T-helper 1 cell (primary cell): ENCODE results near the gene MXD4.

Source experiments
- DNase-seq, 5 donors: peaks; one replicate each; pipeline ENCODE4 v3.0.0-alpha.2; 2012 to 2020

Gene MXD4

DNA sequence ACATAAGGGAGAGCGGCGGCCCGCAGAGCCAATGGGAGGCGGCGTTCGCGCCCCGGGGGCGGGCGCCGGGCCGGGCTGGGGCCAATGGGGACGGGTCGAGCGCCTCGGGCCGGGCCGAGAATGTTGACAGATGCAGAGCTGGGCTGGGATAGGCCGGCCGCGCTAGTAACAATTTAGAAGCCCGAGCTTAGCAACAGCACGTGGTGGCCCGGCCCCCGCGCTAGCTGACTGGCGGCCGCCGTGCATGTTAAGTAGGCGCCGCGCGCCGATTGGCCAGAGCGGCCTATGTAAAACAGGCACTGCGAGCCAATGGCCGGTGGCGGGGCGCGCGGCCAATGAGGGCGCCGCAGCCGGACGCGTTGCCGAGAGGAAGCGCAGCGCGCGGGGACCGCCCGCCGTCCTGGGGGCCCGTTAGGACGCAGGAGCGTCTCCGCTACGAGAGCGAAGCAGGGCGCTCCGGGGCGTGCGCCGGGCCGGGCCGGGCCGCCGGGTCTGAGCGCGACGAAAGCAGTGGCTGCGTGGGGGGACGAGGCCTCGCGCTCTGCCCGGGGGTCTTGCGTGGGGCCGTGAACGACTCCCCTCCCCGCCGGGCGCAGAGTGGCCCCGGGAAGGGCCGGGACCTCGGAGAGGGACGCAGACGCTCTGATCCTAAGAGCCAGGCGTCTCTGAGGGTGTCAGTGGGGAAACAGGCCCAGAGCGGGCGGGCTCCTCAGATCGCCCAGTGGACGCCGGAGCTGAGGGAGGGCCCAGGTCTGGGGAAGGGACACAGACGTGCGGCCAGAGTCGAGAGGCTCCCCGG lies 435 bp upstream of the MXD4 start:
- peak; percentile 96 to 100 (median 97) for DNase-seq

DNA sequence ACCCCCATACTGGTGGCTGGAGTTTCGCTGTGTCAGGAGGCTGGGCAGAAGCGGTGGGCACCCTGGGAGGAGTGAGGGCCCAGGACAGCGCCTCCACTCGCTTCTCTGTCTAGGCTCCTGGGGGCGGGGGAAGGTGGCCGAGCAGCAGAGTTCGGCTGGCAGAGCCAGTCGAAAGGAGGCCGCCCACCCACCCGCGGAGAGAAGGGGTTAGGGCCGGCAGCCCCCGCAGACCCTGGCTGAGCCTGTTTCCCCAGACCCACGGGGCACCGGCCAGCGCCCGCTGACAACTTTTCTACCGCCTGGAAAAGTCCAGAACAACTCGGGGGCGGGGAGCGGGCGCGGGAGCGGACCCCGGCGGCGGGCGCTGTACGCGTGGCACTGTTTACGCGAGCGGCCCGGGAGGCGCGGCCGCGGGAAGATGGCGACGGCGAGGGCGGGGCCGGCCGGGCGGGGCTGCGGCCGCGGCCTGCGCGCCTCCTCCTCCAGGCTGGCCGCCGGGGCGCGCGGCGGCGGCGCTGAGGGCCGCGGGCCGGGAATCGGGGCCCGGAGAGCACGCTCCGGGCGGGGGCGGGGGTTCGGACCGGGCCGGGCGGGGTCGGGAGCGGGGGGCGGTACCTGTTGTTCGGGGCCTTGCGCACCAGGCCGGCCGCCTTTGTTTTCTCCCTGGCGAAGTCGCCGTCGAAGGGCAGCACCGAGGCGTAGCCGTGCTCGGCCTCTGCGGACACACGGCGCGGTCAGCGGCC lies 628 bp downstream of the MXD4 start:
- peak; percentile 25 to 68 (median 42) for DNase-seq

DNA sequence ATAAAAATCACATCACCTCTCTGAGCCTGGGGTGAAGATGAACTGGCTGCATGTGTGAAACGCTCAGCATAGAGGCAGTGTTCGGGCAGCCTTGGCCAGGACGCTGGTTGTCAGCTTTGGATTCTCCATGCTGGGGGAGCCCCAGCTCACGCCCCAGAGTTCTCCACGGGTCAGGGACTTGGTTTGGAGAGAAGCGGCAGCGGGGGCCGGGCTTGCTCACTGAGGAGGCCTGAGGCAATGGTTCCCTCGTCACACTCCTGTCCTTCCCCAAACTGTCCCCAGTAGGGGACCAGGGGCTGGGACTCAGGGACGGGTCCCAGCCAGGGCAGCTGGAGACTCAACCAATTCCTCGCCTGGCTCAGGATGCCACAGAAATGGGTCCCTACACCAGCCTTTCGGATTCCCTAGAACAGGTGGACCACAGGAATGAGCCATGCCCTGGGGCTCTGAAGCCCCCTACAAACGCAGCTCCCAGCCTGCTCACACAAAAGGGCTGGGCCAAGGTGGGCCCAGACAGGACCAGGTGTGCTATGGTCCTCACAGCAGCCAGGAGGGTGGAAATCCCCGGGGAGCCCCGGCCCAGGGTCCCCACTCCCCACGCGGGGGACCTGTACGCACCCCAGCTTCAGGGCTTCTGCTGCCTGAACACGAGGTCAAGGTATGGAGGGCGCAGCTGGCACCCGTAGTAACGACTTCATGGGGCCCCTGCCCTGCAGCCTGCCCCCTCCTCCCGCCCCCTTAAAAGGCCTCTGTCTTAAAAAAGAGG lies 1.4 kb downstream of the MXD4 start:
- DNase-seq = peak in 1 of 5 donors; percentile 1

DNA sequence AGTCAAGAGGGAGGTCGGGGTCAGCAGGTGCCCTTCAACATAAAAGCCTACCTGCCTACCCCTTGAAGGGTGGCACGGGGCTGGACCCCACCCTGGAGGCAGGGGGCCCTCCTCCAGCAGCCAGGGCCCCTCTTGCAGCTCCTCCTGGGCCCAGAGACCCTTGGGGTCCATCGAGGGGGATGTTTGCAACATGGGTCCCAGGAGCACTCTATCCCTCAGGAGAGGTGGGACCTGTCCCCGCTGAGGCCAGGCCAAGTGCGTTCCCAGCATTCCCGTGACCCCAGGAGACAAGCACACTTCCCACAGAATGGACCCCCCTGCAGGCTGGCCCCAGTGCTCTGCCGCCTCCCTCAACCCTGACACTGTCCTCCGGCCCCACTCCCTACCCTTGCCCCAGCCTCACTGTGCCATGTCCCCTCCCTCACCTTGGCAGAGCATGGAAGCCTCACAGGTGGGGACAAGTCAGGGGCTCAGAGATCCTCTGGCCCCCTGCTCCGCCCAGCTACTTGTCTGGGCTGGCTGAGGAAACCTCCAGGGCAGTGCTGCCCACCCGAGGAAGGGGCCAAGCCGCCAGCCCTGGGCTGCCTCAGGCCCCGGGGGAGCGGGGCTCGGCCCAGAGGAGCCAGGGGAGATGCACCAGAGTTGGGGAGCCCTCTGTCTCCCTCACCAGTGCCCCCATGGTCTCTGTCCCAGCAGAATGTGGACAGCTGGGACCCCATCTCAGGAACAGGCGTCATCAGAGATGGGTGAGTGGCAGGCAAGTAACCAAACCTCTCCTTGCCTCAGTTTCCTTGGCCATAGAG lies 2.2 kb downstream of the MXD4 start:
- no peak for DNase-seq

DNA sequence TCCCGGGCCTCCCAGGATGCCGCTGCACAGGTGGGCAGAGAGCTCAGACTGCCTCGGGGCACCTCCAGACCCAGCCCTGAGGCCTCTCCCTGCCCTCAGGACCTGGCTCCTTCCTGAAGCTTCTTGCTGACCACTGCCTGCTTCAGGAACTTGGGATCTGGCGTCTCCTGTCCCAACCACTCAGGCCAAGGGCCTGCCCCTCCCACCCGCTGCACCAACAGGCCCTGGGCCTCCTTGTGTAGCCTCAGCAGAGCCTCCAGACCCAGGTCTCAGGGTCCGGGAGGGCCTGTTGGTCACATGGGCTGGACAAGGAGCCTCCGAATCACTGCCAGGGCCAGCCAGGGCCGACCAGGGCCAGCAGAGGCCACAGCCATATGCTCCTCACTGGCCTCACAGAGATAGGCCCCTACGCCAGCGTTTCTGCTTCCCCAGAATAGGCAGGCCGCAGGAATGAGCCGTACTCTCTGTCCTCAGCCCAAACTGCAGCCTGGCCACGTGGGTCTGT lies 2.8 kb downstream of the MXD4 start:
- DNase-seq = no peak

DNA sequence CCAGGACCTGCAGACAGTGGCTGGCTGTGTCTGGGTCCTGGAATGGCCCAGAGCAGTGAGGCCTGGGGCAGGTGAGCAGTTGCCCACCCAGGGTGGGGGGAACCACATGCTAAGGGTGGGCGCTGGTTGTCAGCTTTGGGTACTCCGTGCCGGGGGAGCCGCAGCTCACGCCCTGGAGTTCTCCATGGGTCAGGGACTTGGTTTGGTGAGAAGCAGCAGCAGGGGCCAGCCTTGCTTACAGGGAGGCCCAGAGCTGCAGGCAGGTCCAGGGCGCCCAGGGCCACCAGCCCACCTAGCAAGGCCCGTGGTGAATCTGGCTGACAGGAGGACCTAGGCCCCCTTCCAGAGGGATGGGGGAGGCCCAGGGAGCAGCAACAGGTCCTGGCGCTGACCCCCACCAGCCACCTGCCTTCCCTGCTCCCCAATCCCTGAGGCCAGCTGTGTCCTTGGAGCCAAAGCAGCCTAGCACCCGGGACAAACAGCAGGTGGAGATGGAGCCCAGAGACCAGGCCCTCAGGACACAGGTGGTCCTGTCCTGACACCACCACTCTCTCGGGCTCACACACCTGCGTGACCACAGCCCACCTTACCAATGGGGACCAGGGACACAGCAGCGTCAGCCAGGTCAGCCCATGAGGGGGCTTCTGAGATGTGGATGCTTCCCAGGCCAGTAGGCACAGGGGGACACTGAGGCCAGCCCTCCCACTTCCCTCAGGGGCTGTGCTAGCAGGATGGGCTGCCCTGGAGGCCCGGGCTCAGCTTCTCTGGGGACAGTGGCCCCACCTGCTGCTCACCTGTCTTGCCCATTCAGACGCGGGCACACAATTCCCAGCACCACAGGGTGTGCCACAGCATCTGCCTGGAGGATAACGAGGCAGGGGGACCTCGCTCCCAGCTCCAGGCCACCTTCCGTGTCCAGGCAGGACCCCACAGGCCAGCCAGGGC lies 3.5 kb downstream of the MXD4 start:
- DNase-seq = peak in 1 of 5 donors; percentile 3

DNA sequence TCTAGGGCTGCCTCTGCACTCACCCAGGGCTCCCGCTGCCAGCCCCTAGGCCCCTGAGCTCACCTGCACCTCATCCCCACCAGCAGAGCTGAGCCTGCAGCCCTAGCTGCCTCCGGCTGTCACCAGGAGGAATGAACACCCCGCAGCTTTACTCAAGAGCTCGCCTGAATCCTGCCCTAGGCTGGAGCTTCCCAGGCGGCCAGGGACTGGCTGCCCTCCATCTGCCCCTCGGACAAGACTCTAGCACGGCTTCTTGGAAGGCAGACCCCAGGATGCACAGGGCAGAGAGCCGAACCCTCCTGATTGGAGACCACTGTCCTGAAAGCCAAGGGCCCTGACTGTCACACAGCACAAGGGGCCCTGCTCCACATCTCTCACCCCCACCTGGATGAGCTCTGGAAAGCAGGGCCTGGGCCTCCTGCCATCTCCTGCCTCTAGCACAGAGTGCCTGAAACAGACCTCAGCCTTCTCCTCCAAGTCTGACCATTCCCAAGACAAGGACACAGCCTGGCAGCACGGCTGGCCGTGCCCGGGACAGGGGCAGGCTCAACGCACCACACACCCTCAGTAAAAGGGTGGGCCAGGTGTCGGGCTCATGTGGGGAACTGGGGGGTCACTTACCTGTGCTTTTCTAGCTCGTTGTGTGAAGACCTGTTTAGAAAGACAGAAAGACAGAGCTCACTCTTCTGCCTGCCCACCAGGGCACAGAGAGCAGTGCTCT lies 4.4 kb downstream of the MXD4 start:
- DNase-seq = no peak

DNA sequence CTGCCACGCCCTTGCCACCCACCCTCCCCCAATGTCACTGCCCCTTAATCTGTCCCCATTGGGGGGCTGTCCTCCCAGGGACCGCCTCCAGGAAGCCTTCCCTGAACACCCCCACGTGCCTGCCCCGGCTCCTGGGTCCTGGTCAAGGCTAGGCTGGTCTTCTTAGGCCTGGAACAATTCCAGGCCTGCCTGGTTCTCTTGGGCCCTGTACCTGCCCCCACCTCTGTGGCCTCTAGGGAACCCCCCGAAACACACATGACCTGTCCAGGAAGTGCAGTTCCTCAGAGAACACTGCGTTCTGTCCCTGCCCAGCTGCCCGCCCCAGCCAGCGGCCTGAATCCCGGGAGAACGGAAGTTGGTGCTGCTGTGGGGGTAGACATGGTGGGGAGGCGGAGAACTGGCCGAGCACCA lies 5.1 kb downstream of the MXD4 start:
- DNase-seq = peak in 1 of 5 donors; percentile 6

DNA sequence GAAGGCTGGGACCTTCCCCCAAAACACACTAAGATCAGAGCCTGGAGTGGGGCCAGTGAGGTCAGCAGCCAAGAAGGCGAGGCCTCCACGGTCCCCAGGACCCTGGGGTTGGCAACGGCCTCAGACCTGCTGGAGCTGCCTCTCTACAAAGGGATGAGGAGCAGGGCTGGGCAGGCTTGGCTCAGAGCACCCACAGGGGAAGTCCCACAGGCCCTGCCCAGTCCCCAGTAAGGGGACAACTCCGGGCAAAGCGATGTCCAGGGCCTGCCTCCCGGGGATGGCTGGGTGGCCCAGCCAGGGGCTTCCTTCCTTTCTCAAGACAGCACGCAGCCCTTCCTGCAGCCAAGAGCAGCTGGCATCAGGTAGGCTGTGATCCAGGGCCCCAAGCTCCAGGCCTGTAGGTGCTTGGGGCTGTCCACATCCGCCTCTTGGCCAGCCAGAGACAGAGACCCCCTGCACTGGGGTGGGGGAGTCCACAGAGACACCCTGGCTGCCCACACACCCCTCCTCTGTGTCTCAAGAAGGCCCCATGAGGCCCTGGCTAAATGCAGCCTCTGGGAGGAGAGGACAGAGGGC lies 5.7 kb downstream of the MXD4 start:
- DNase-seq = no peak

DNA sequence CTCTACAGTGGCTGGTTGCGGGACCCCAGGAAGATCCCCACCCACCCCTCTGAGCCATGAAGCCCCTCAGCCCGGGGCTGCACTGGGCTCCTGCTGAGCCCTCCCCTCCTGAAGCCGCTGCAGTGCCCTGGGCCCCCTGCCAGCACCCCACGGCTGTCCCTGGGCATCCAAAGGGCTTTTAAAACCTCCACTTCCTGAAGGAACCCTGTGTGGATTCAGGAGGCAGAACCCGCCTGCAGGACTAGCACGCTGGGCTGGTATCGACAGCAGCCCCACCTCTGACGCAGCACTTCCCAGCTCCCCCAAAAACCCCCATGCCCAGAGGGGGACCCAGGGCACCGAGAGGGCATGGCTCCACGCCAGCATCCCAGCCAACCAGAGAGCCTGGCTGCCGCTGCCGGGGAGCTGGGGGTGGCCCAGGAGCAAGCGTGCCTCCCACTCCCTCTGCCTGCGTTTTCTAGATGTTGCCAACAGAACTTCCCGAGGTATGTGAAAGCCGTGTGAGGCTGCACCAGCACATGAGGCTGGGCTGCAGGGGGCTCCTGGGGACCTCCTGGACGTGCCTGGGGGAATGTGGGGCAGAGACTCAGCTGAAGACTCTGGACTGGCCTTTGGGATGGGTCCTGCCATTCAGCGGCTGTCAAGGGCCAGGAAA lies 6.3 kb downstream of the MXD4 start:
- peak in 1 of 5 donors; percentile 5 for DNase-seq

DNA sequence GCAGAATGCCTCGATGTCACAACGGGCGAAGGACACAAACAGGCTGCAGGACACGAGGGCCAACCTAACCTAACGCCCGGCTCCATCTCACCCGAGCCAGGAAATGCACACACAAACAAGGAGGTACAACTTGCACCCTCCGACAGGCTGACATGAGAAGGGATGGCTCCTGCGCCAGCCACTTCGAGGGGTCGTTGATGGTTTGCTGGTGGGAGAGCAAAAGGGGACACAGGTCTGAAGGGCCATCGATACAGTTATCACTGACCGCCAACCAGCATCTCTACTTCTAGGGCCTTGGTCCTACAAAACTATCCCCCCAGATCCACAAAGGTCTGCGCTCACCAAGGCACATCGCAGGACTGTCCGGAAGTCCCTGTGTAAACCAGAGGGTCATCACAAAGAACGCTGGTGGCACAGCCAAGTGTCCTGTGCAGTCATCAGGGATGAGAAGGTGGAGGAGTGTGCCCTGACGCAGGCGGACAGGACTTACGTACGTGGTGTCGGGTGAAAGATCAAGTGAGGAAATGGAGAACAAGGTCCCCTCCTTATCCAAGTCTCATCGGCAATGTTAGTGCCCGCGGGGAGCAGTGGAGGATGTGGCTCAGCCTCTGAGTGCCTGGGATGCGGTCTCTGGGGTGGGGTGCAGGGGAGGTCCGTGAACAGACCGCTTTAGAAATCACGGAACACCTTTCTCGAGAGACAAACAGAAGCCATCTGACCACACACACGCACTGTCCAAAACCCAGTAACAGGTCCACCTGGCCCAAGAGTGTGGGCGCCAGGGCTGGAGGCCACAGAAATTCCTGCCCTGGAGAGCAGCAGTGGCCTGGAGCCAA lies 7.0 kb downstream of the MXD4 start:
- DNase-seq = peak in 1 of 5 donors; percentile 5

DNA sequence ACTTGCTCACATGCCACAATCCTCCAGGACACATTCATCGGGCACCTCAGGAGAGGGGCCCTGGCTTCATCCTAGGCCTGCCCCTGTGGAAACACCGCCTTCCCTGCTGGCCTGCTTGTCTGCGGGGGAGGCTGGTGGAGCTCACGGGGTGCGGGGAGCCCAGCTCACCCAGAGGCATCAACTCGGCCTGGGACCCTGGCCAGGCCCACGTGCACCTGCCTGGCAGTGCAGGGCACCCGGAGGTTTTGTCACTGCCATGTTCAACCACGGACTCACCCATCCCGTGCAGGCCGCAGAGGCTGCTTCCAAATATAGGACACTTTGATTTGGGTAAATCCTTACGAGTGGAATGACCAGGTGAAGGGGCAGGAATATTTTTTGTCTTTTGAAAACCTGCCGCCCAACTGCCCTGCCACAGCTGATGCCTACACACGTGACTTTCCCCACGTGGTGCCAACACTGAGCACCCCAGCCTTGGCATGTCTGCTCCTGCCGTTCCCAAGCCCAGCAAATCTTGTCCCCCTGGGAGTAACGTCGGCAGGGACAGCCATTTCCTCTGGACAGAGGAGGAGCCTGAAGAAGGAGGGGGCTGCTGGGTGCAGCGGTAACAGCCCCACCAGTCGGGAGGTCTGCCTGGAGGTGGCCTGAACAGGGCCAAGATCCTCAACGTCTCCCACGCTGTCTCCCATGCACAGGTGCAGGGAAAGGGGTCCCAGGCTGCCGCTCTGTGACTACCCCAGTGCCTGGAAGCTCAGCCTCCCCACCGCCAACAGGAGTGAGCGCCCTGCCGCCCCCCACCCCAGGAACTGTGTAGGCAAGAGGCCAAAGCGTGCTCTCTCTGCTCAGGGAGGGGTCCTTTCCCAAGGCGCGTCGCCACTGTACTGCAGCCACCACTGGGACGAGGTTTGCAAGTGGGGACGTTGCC lies 8.5 kb downstream of the MXD4 start:
- DNase-seq = no peak

DNA sequence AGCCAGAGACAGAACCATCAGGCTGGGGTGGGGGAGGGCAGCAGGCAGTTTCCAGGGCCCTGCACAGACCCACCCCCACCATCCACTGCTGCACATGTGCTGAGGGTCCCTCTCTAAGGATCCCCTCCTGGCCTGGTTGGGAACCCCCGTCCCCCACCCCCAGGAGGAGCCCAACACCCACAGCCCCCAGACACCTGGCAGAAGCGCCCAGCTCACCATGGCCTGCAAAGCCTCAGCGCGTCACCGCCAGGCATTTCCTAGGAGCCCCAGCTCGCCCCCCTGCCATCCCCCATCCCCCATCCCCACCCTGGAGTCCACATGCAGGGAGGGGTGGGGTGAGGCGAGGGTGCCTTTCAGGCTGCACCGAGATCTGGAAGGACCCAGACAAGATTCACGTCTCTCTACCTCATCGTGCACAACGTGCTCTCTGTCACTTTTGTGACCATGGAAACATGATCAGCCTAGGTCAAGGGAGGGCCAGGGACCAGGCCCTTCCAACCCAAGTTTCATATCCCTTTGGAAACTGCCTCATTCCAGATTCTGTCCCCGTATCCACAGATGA lies 9.3 kb downstream of the MXD4 start:
- no peak for DNase-seq

DNA sequence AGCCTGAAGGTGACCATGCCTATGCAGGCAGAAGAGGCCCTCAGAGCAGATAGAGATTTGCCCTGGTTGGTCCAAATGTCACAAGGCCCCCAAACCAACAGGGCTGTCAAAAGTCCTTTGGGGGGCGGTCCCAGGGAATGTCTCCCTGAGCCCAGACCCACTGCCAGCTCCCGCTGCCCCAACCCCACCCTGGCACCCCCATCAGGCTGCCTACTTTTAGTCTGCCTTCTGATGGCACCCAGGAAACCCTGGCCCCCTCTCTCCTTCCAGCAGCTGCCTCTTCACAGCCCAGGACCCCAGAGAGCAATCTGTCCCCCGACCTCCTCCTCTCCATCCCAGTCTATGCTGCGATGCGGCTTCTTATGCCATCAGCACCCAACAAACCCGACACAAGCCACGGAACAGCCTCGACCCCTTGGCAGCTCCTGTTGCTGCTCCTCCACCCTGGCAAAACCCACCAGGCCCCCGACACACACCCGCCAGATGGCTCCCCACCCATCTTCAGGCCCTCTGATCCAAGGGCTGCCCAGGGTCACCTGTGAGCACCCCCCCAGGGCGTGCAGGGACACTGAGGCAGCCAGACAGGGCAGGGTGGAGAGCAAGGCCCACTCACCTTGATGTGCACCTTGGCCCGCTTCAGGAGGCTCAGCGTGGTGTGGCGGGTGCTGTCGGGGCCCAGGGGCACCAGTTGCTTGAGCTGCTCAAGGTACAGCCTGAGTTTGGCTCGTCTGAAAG lies 9.9 kb downstream of the MXD4 start:
- no peak for DNase-seq

DNA sequence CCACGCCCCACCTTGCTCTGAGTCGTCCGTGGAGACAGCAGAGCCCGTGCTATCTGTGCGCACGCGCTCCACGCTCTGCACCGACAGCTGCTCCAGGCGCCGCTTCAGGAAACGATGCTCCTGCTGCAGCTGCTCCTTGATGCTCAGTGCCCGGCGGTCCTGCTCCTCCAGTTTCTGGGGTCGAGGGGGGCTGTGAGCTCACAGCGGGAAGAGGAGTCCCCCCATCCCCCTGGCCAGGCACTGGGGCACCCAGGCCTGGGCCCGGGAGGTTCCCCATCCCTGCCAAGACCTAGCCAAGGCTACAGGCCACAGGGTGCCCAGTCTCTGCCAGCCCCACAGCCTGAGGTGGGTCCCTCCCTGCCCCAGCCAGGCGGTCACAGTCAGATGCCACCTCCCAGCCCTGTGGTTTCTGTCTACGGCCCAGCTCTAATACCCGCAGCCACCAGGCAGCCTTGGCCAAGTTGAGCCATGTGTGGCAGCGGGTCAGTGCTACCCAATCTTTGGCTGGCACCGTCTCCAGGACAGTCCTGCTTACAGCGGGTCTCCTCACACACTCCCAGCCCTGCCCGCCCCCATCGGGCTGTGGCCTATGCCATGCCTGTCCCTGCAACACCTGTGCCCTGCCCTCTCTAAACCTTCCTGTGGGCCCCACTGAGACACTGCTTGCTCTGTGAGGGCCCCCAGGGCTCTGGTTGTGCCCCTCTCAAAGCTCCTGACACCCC lies 10.7 kb downstream of the MXD4 start:
- no peak for DNase-seq
